22Rv1 (cell line): ENCODE measurements around the gene ZEB2.

Experiments used
- ZFX ChIP-seq: fragments of 450-650 bp; IDR thresholded peaks from 2 replicates; pipeline ENCODE4 v1.6.1; 2017; ENCODE audit warnings: antibody characterized with exemption, borderline replicate concordance
- TF ChIP-seq, protein P1 (sequence below): fragments of 450-650 bp; IDR thresholded peaks from 2 replicates; pipeline ENCODE4 v1.5.1; 2017; ENCODE audit warnings: mild to moderate bottlenecking

DNA sequence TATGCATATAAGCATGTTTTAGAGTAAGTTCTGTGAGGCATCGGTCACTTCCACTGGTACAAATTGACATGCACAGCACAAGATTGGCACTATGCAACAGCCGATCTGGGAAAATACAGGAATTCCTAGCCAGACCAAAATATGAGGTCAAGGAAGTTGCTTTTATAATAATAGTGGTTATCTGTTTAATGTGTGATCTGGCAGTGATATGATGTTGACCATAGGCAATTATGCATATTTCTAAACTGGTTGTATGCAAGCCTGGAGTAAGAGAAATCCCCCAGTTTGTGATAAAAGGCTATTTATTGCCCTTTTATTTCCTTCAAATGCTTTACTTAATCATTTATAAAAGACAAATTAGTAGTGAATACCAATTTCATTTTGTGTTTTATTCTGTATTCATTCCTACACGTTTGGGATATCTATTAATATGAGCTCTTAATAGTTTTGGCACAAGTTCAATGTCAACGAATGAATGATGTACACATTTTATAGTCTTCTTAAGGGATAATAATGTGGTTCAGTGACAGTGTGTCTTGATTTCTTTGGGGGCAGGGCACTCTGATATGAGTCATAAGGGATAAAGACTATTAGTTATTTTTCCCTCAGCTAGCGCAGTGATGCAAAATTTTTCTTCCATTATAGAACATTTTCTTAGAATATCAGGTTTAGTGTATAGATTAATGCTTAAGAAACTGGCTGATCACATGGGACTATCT, 34.7 kb upstream of the ZEB2 start:
- TF ChIP-seq ZFX: no peak
- TF ChIP-seq, protein P1, sequence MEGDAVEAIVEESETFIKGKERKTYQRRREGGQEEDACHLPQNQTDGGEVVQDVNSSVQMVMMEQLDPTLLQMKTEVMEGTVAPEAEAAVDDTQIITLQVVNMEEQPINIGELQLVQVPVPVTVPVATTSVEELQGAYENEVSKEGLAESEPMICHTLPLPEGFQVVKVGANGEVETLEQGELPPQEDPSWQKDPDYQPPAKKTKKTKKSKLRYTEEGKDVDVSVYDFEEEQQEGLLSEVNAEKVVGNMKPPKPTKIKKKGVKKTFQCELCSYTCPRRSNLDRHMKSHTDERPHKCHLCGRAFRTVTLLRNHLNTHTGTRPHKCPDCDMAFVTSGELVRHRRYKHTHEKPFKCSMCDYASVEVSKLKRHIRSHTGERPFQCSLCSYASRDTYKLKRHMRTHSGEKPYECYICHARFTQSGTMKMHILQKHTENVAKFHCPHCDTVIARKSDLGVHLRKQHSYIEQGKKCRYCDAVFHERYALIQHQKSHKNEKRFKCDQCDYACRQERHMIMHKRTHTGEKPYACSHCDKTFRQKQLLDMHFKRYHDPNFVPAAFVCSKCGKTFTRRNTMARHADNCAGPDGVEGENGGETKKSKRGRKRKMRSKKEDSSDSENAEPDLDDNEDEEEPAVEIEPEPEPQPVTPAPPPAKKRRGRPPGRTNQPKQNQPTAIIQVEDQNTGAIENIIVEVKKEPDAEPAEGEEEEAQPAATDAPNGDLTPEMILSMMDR: no peak
